Endothelial cell of umbilical vein (primary cell): Measurements from ENCODE around the gene ZNF778. TPM values are rescaled to one million over a fixed set of nuclear protein-coding genes. Genes with fewer than 3 reads are reported as not detected.

Experiments used
- BruUV-seq: library from RNA; stranded (reverse); fragments of 400-500 nt; replicated peaks from 2 replicates; lab custom pipeline; 2021; lab: Mats Ljungman, UMichigan
- CTCF ChIA-PET: fragments of 300-600, 350-600 bp; sonication (Branson Sonifier 250); formaldehyde crosslinking; loops from one replicate; lab custom pipeline; 2021; ENCODE audit warnings: antibody characterized with exemption, inconsistent platforms; lab: Charles Lee
- POLR2A ChIA-PET: fragments of 300-600, 350-600 bp; sonication (Branson Sonifier 250); formaldehyde crosslinking; loops from one replicate; lab custom pipeline; 2021; ENCODE audit warnings: antibody characterized with exemption, inconsistent platforms; lab: Charles Lee
- DNase-seq: peaks from one replicate; pipeline ENCODE4 v3.0.0-alpha.2; 2011; ENCODE audit warnings: low read depth, low spot score
- FAIRE-seq: peaks from 2 replicates; lab custom pipeline; 2011; peaks lifted over from hg19 to GRCh38; lab: Jason Lieb, UNC
- H2AFZ ChIP-seq: 2 replicates; pipeline ENCODE4 v1.6.0; 2012; ENCODE audit warnings: low read depth, low read length, control low read depth, inconsistent platforms
- H3K27ac ChIP-seq: 2 replicates; pipeline ENCODE4 v1.5.1; 2011; ENCODE audit warnings: low read depth, mild to moderate bottlenecking, control low read depth, low read length, moderate library complexity; ENCODE audit not compliant: insufficient read depth
- H3K27me3 ChIP-seq, 2 experiments: 2 replicates each; pipeline versions ENCODE4 v1.6.0 to v1.6.1; 2011; ENCODE audit warnings: low read length in 2 of 2, mixed read lengths in 1 of 2; ENCODE audit not compliant: control insufficient read depth in 2 of 2, insufficient read depth in 2 of 2
- H3K36me3 ChIP-seq, 2 experiments: 2 replicates in 1 of 2; 3 replicates in 1 of 2; pipeline ENCODE4 v1.5.1; 2011; ENCODE audit warnings: low read length in 2 of 2, mild to moderate bottlenecking in 1 of 2, moderate library complexity in 1 of 2; ENCODE audit not compliant: control insufficient read depth in 2 of 2, insufficient read depth in 2 of 2; ENCODE audit errors: extremely low read depth in 1 of 2
- H3K4me1 ChIP-seq: 3 replicates; pipeline ENCODE4 v1.5.1; 2011; ENCODE audit warnings: mild to moderate bottlenecking, low read length; ENCODE audit not compliant: control insufficient read depth, insufficient read depth; ENCODE audit errors: extremely low read depth
- H3K4me2 ChIP-seq: 2 replicates; pipeline ENCODE4 v1.6.1; 2011; ENCODE audit warnings: low read length, control low read depth, mixed read lengths; ENCODE audit not compliant: insufficient read depth
- H3K4me3 ChIP-seq, 3 experiments: fragments of 200-600 bp in 1 of 3; sonication (generic), shearing (Covaris generic) in 1 of 3; replicated peaks in 1 of 3; 2 replicates each; pipeline ENCODE4 v1.5.1; 2011 to 2016; ENCODE audit warnings: control low read depth in 3 of 3, low read length in 3 of 3, mild to moderate bottlenecking in 2 of 3, inconsistent platforms in 1 of 3, low read depth in 1 of 3, moderate library complexity in 1 of 3; ENCODE audit not compliant: insufficient read depth in 1 of 3
- H3K79me2 ChIP-seq: 2 replicates; pipeline ENCODE4 v1.6.0; 2012; ENCODE audit warnings: low read length, inconsistent platforms; ENCODE audit not compliant: control insufficient read depth, insufficient read depth
- H3K9ac ChIP-seq: replicated peaks from 2 replicates; pipeline ENCODE3; 2011; ENCODE audit warnings: low read length, control low read depth; ENCODE audit not compliant: insufficient read depth; ENCODE audit errors: extremely low read depth
- H3K9me1 ChIP-seq: replicated peaks from 3 replicates; pipeline ENCODE4 v1.6.0; 2011; ENCODE audit warnings: mild to moderate bottlenecking, low read length; ENCODE audit not compliant: control insufficient read depth, insufficient read depth; ENCODE audit errors: extremely low read depth
- H3K9me3 ChIP-seq: replicated peaks from 2 replicates; pipeline ENCODE4 v1.5.1; 2012; ENCODE audit warnings: low read length, inconsistent platforms; ENCODE audit not compliant: control insufficient read depth, insufficient read depth
- H4K20me1 ChIP-seq: replicated peaks from 2 replicates; pipeline ENCODE3; 2011; ENCODE audit warnings: mild to moderate bottlenecking, low read length; ENCODE audit not compliant: control insufficient read depth, insufficient read depth; ENCODE audit errors: extremely low read depth
- CTCF ChIP-seq, 2 donors: IDR thresholded peaks; 1 replicate in 1 of 2; 2 replicates in 1 of 2; pipeline ENCODE4 v1.5.1; 2011; ENCODE audit warnings: low read length in 2 of 2, mild to moderate bottlenecking in 2 of 2, moderate library complexity in 2 of 2, control low read depth in 1 of 2, inconsistent platforms in 1 of 2, low read depth in 1 of 2; ENCODE audit not compliant: insufficient read depth in 1 of 2; ENCODE audit errors: extremely low read depth in 1 of 2
- EZH2 ChIP-seq: IDR thresholded peaks from 2 replicates; pipeline ENCODE4 v1.6.1; 2012; ENCODE audit warnings: borderline replicate concordance, low read depth, mild to moderate bottlenecking, moderate library complexity, low read length, inconsistent platforms; ENCODE audit not compliant: severe bottlenecking
- FOS ChIP-seq: IDR thresholded peaks from 2 replicates; pipeline ENCODE4 v1.6.1; 2011; ENCODE audit warnings: mild to moderate bottlenecking, low read length, moderate library complexity, borderline replicate concordance; ENCODE audit not compliant: insufficient read depth
- GATA2 ChIP-seq: IDR thresholded peaks from 2 replicates; pipeline ENCODE4 v1.7.0; 2011; ENCODE audit warnings: low read depth, mild to moderate bottlenecking, moderate library complexity, mixed read lengths, low read length; ENCODE audit not compliant: insufficient read length, insufficient read depth
- JUN ChIP-seq: IDR thresholded peaks from 2 replicates; pipeline ENCODE4 v1.6.1; 2011; ENCODE audit warnings: borderline replicate concordance, low read depth; ENCODE audit not compliant: insufficient read length, insufficient read depth
- MAX ChIP-seq: IDR thresholded peaks from 2 replicates; pipeline ENCODE4 v1.6.1; 2011; ENCODE audit not compliant: insufficient read depth, insufficient read length
- MYC ChIP-seq: IDR thresholded peaks from one replicate; pipeline ENCODE4 v1.6.1; 2011; ENCODE audit warnings: mild to moderate bottlenecking, low read depth, low read length
- POLR2A ChIP-seq: IDR thresholded peaks from 2 replicates; pipeline ENCODE4 v1.6.1; 2012; ENCODE audit warnings: low read depth, mild to moderate bottlenecking, control low read depth, low read length
- POLR2AphosphoS5 ChIP-seq: IDR thresholded peaks from 2 replicates; pipeline ENCODE4 v1.6.1; 2012; ENCODE audit warnings: low read depth, mild to moderate bottlenecking, control low read depth, low read length, moderate library complexity; ENCODE audit not compliant: insufficient read depth
- dilution Hi-C: fragments of 300-500 bp; cut with MboI; formaldehyde crosslinking; loops from one replicate; pipeline ENCODE4 v1.15.0; 2019; ENCODE audit warnings: low sequenced_read_pairs; ENCODE audit not compliant: extremely low pct_ligation_motif_present
- intact Hi-C: fragments of 100-400 bp; cut with micrococcal nuclease; formaldehyde crosslinking; loops from one replicate; pipeline ENCODE4 v1.10.0; 2022
- polyA plus RNA-seq, 4 experiments: library from polyadenylated mRNA; depleted of rRNA in 3 of 4; stranded (reverse) in 3 of 4; unstranded in 1 of 4; fragments of >200 nt; gene quantifications; 2 replicates each; pipeline versions ENCODE4 v1.2.1 to v1.2.3, GENCODE V29; 2011 to 2012; ENCODE audit warnings: missing spikeins in 1 of 4
- total RNA-seq: library from RNA; stranded (reverse); gene quantifications from 2 replicates; pipeline ENCODE4 v1.2.3, GENCODE V29; 2021

Gene ZNF778
- total and polyA plus RNA-seq, 2 donors (not counting 3 experiments of a cell fraction or from before 2014, with no cell fraction given), result 3.8 to 10.9 TPM

GRCh38 chr16:89286096-89286495 lies 68.6 kb downstream of the ZNF778 start:
- DNase-seq (no peak), FAIRE-seq (no peak)
- no peak overlapping the region for H2AFZ ChIP-seq
- no peaks in the 10 kb centered on the region for H4K20me1 ChIP-seq
- TF ChIP-seq MAX (no peak), EZH2 (no peak), GATA2 (no peak), FOS (no peak), POLR2A (no peak), MYC (no peak), CTCF (IDR thresholded peaks at IDR 0.05; ENCODE audit: extremely low read depth in 1 of 2, insufficient read depth in 1 of 2, low read depth in 1 of 2, low read length in 2 of 2) (no peak), JUN (no peak), POLR2AphosphoS5 (no peak)
- no peaks in the 10 kb centered on the region for H3K9me3 ChIP-seq
- H3K4me3 ChIP-seq, result no peak overlapping the region
- CTCF ChIA-PET, result no interaction called here
- no peaks in the 10 kb centered on the region for H3K9me1 ChIP-seq
- H3K27me3 ChIP-seq, result no peaks in the 10 kb centered on the region
- POLR2A ChIA-PET, result no interaction called here
- H3K9ac ChIP-seq, result no peak overlapping the region
- peaks cover 6% of the 10 kb centered on the region for H3K79me2 ChIP-seq
- dilution Hi-C loops, result no loop called here
- H3K27ac ChIP-seq, result no peak overlapping the region
- BruUV-seq, result no TSS peak
- H3K36me3 ChIP-seq, result peaks cover 13 to 44% of the 10 kb centered on the region in 2 experiments
- no peak overlapping the region for H3K4me2 ChIP-seq
- no peaks in the 10 kb centered on the region for H3K4me1 ChIP-seq
- intact Hi-C loops, result loop anchor here (5.0 kb wide), 1 partner anchor 344 kb away; no protein-coding TSS in a partner anchor

Other genes with a start within 250 kb of the ZNF778 start
- gene CBFA2T3, start 240.5 kb upstream of the ZNF778 start, total RNA-seq, result not detected in 2 replicates
- gene CBFA2T3, start 240.5 kb upstream of the ZNF778 start, polyA plus RNA-seq, result not detected in 2 replicates
- gene ACSF3, start 123.9 kb upstream of the ZNF778 start, total RNA-seq, result 32.7 and 33.2 TPM in 2 replicates
- gene ACSF3, start 123.9 kb upstream of the ZNF778 start, polyA plus RNA-seq, result 18.6 and 22.0 TPM in 2 replicates
- not detected in 2 replicates for gene CDH15, start 46.0 kb upstream of the ZNF778 start, total RNA-seq
- 0.44 and 0.54 TPM in 2 replicates for gene CDH15, start 46.0 kb upstream of the ZNF778 start, polyA plus RNA-seq
- gene SLC22A31, start 17.2 kb upstream of the ZNF778 start, total RNA-seq, result not detected in 2 replicates
- 0.75 and 1.0 TPM in 2 replicates for gene SLC22A31, start 17.2 kb upstream of the ZNF778 start, polyA plus RNA-seq